ENCODE results near the gene PCDH15. TPM values are rescaled to one million over a fixed set of nuclear protein-coding genes. Genes with fewer than 3 reads are reported as not detected.

The PCDH15 gene
- total and polyA plus RNA-seq, 2 of the 8 experiments (the other 6 are each of a cell fraction or from before 2014, with no cell fraction given) = 0.11 TPM; not detected in 1

- H2BK12ac ChIP-seq (ENCODE audit: low read depth, low read length) = no peak overlapping the region
- H3K18ac ChIP-seq (ENCODE audit: extremely low read depth, low read length) = no peak overlapping the region
- no peaks in the 10 kb centered on the region for H4K20me1 ChIP-seq (replicated peaks in 1 of 2; ENCODE audit: control insufficient read depth in 1 of 2, insufficient read depth in 2 of 2, low read length in 2 of 2)
- H2BK20ac ChIP-seq (ENCODE audit: low read length) = no peak overlapping the region
- peaks cover 0 to 2% (median 0%) of the 10 kb centered on the region in 4 experiments; a peak in 2 of 7 replicates for H3K4me1 ChIP-seq (replicated peaks in 1 of 4; ENCODE audit: control insufficient read depth in 3 of 4, insufficient read depth in 4 of 4, low read length in 3 of 4)
- no peak overlapping the region for H4K91ac ChIP-seq (replicated peaks; ENCODE audit: insufficient read length, low read length)
- H2BK5ac ChIP-seq (ENCODE audit: low read depth, low read length) = no peak overlapping the region
- no peak for FAIRE-seq
- H4K8ac ChIP-seq (ENCODE audit: extremely low read depth, insufficient read depth, low read length) = no peak overlapping the region; the same call in 1 of the 2 replicates
- H2BK120ac ChIP-seq (replicated peaks; ENCODE audit: low read depth, low read length) = no peak overlapping the region
- H3K56ac ChIP-seq (replicated peaks; ENCODE audit: insufficient read length, low read depth, low read length) = no peak overlapping the region
- no peak overlapping the region for H3K4me2 ChIP-seq (ENCODE audit: insufficient read depth in 1 of 2, low read depth in 2 of 2, low read length in 2 of 2)
- H3K4ac ChIP-seq (replicated peaks; ENCODE audit: insufficient read length, low read depth, low read length) = no peak overlapping the region
- WGBS, 2 experiments (ENCODE audit: extremely low coverage in 1 of 2, insufficient coverage in 1 of 2, insufficient read length in 1 of 2, insufficient replicate concordance in 2 of 2, low coverage in 1 of 2, low lambda C conversion rate in 2 of 2, missing lambda C conversion rate in 1 of 2) = 94% methylated on average over 8 of the region's 8 CpGs; no CpG with 5 or more reads in 1 of the 2 experiments
- H3K27ac ChIP-seq (ENCODE audit: low read depth, low read length) = no peak overlapping the region
- H2AFZ ChIP-seq (ENCODE audit: low read length) = peak overlapping the region; percentile 80
- no peaks in the 10 kb centered on the region for H3K23me2 ChIP-seq (ENCODE audit: low read depth, low read length)
- CTCF ChIA-PET (ENCODE audit: partially characterized antibody) = interaction anchor here (0.6 to 1.4 kb wide), 2 partner anchors 93 to 782 kb away, joined by 3 to 4 read pairs; no protein-coding TSS in a partner anchor
- POLR2A ChIA-PET (ENCODE audit: partially characterized antibody) = no interaction called here
- H3K4me3 ChIP-seq (ENCODE audit: extremely low read depth in 1 of 4, insufficient read depth in 2 of 4, low read depth in 3 of 4, low read length in 4 of 4) = no peak overlapping the region
- no peak for DNase-seq (ENCODE audit: low read depth in 1 of 2, low spot score in 2 of 2)
- H2BK15ac ChIP-seq (ENCODE audit: low read length) = 0 out of 2 replicates have a peak overlapping the region, but pooled peaks have one; percentile 81
- H3K23ac ChIP-seq (ENCODE audit: insufficient read length) = no peak overlapping the region
- no peaks in the 10 kb centered on the region for H3K27me3 ChIP-seq (replicated peaks in 1 of 4; ENCODE audit: control insufficient read depth in 3 of 4, extremely low read depth in 1 of 4, insufficient read depth in 3 of 4, low read length in 3 of 4)
- no peaks in the 10 kb centered on the region for H3K9me3 ChIP-seq (ENCODE audit: insufficient read depth in 2 of 2, low read depth in 1 of 2, low read length in 1 of 2)
- H3K79me1 ChIP-seq (ENCODE audit: low read depth, low read length) = no peaks in the 10 kb centered on the region
- H3K36me3 ChIP-seq (ENCODE audit: control insufficient read depth in 2 of 4, insufficient read depth in 4 of 4, low read length in 3 of 4) = no peaks in the 10 kb centered on the region
- no peak overlapping the region for H3K14ac ChIP-seq (ENCODE audit: insufficient read length)
- H2AK5ac ChIP-seq (ENCODE audit: low read depth, low read length) = no peak overlapping the region
- H3K79me2 ChIP-seq (ENCODE audit: control insufficient read depth in 1 of 2, insufficient read depth in 2 of 2, low read length in 2 of 2) = no peaks in the 10 kb centered on the region
- H3K9ac ChIP-seq (replicated peaks in 1 of 4; ENCODE audit: extremely low read depth in 1 of 4, low read depth in 3 of 4, low read length in 3 of 4) = no peak overlapping the region
- no peak overlapping the region for H4K5ac ChIP-seq (ENCODE audit: insufficient read length, low read depth, low read length)
- no peak for TF ChIP-seq CEBPB (IDR thresholded peaks at IDR 0.05; ENCODE audit: low read depth, low read length)
- TF ChIP-seq JUND (IDR thresholded peaks at IDR 0.05; ENCODE audit: low read length) = no peak
- no peak for TF ChIP-seq HDAC2 (IDR thresholded peaks at IDR 0.05; ENCODE audit: borderline replicate concordance in 1 of 2, low read depth in 2 of 2, low read length in 2 of 2)
- no peak for TF ChIP-seq SP4 (IDR thresholded peaks at IDR 0.05; ENCODE audit: low read length)
- TF ChIP-seq BCL11A (IDR thresholded peaks at IDR 0.05; ENCODE audit: low read depth in 2 of 2, low read length in 2 of 2) = no peak
- no peak for TF ChIP-seq POLR2AphosphoS5 (IDR thresholded peaks at IDR 0.05; ENCODE audit: low read depth, low read length)
- no peak for TF ChIP-seq SRF (IDR thresholded peaks at IDR 0.05; ENCODE audit: low read depth, low read length)
- no peak for TF ChIP-seq EGR1 (IDR thresholded peaks at IDR 0.05; ENCODE audit: borderline replicate concordance, low read depth, low read length)
- no peak for TF ChIP-seq RFX5 (IDR thresholded peaks at IDR 0.05; ENCODE audit: borderline replicate concordance, low read depth, low read length)
- no peak for TF ChIP-seq TEAD4 (IDR thresholded peaks at IDR 0.05; ENCODE audit: low read depth, low read length)
- TF ChIP-seq EZH2 (IDR thresholded peaks at IDR 0.05; ENCODE audit: low read depth, low read length, severe bottlenecking) = no peak
- no peak for TF ChIP-seq E2F6 (IDR thresholded peaks at IDR 0.05)
- no peak for TF ChIP-seq POLR2A (IDR thresholded peaks at IDR 0.05; ENCODE audit: control extremely low read depth in 1 of 2, low read depth in 2 of 2, low read length in 2 of 2)
- TF ChIP-seq SIRT6 (IDR thresholded peaks at IDR 0.05; ENCODE audit: low read length) = no peak
Observed at GRCh38 chr10:54469587-54470323, 331.3 kb downstream of the PCDH15 start.
